ENCODE data around the gene LHX2. TPM values are rescaled to one million over a fixed set of nuclear protein-coding genes. Genes with fewer than 3 reads are reported as not detected.
A peak's percentile ranks its signal among the peaks of the same experiment; 100 is the strongest.

Gene LHX2
- total and polyA plus RNA-seq, 9 of the 15 experiments (the other 6 are each of a cell fraction or from before 2014, with no cell fraction given) = 0.07 TPM; not detected in 8

DNA sequence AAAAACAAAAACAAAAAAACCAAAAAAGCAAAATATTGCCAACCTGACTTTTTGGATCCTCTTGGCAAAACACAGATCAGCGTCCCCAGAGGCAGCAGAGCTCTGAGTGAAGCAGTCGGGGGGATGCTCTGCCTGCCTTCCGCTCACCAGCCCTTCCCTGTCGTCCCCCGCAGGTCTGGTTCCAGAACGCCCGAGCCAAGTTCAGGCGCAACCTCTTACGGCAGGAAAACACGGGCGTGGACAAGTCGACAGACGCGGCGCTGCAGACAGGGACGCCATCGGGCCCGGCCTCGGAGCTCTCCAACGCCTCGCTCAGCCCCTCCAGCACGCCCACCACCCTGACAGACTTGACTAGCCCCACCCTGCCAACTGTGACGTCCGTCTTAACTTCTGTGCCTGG lies 20.7 kb downstream of the LHX2 start:
- BruUV-seq (replicated peaks) = no TSS peak
- in situ Hi-C loops (cut with MboI) (loop anchor here (10.0 kb wide), 1 partner anchor 627 kb away; no protein-coding TSS in a partner anchor), intact Hi-C loops (cut with micrococcal nuclease) (no loop called here)
- ChIA-PET CTCF (ENCODE audit: low intra/inter-chr PET ratio) (no interaction called here), POLR2A (no interaction called here)
- H3K9ac ChIP-seq (ENCODE audit: insufficient read depth in 1 of 2, low read depth in 2 of 2, low read length in 2 of 2) = peak overlapping the region in 1 of 2 experiments; percentile 56; a peak in 1 of 4 replicates
- H3K27ac ChIP-seq (ENCODE audit: extremely low read depth, low read depth, low read length) = no peak overlapping the region
- no peaks in the 10 kb centered on the region for H3K9me3 ChIP-seq (replicated peaks; ENCODE audit: control insufficient read depth, insufficient read depth, low read depth, low read length)
- no peak overlapping the region for H3K4me2 ChIP-seq (ENCODE audit: insufficient read depth, low read length)
- H4K20me1 ChIP-seq (replicated peaks; ENCODE audit: control insufficient read depth, insufficient read depth, low read length) = peaks cover 19% of the 10 kb centered on the region
- peaks cover 0 to 7% of the 10 kb centered on the region in 2 experiments; a peak in 2 of 5 replicates for H3K4me1 ChIP-seq (replicated peaks in 1 of 2; ENCODE audit: control insufficient read depth in 2 of 2, insufficient read depth in 2 of 2, low read length in 2 of 2)
- H3K4me3 ChIP-seq = no peak overlapping the region
- H3K9me1 ChIP-seq (ENCODE audit: control insufficient read depth, insufficient read depth, low read length) = no peaks in the 10 kb centered on the region
- FAIRE-seq (no peak), ATAC-seq (peak; percentile 48; the same call in 2 of the 3 replicates), DNase-seq (ENCODE audit: extremely low read depth in 1 of 4, low spot score in 3 of 4) (no peak)
- H3K79me2 ChIP-seq (ENCODE audit: control insufficient read depth, insufficient read depth, low read length) = no peaks in the 10 kb centered on the region
- H2AFZ ChIP-seq (ENCODE audit: low read depth, low read length) = no peak overlapping the region
- no peaks in the 10 kb centered on the region for H3K36me3 ChIP-seq (ENCODE audit: control insufficient read depth, insufficient read depth, low read length)
- TF ChIP-seq HES1 (IDR thresholded peaks at IDR 0.05; ENCODE audit: low read depth) (no peak), CBX8 (IDR thresholded peaks at IDR 0.05; ENCODE audit: borderline replicate concordance, extremely low read depth, low read depth, low read length, poor library complexity, severe bottlenecking) (peak; percentile 51), TFAP4 (CRISPR knock-in tag; IDR thresholded peaks at IDR 0.05; ENCODE audit: borderline replicate concordance) (no peak), MTA1 (IDR thresholded peaks at IDR 0.05; ENCODE audit: borderline replicate concordance) (no peak), RERE (CRISPR knock-in tag; IDR thresholded peaks at IDR 0.05; ENCODE audit: borderline replicate concordance) (no peak), ZNF79 (CRISPR knock-in tag; IDR thresholded peaks at IDR 0.05; ENCODE audit: low read depth) (no peak), IRF2 (CRISPR knock-in tag; IDR thresholded peaks at IDR 0.05) (no peak), GATAD2A (IDR thresholded peaks at IDR 0.05) (no peak), CBX2 (IDR thresholded peaks at IDR 0.05; ENCODE audit: insufficient read depth, low read length, poor library complexity, severe bottlenecking) (peak; percentile 95), FUS (optimal IDR thresholded peaks at IDR 0.05; ENCODE audit: low read depth, low read length) (no peak)
- 4% methylated on average over 20 of the region's 24 CpGs for WGBS (ENCODE audit: insufficient coverage, low coverage, missing lambda C conversion rate)
- H3K27me3 ChIP-seq (ENCODE audit: control insufficient read depth in 2 of 2, insufficient read depth in 2 of 2, low read length in 2 of 2) = peaks cover 36 to 74% of the 10 kb centered on the region in 2 experiments
